ENCODE data around the gene C19orf73.

GRCh38 chr19:49085020-49085867 is 33.7 kb downstream of the C19orf73 start, which contains the start of gene SNRNP70:
- TF ChIP-seq CTCF (IDR thresholded peaks at IDR 0.05) (peak in 3 of 6 experiments; percentile 21 to 60 (median 37)), EP300 (IDR thresholded peaks at IDR 0.05) (peak in 1 of 4 donors; percentile 3)
